HG03460 (cell line): Measurements from ENCODE around the gene GORASP1.
"Not testable (repeated sequence)": the region's sequence is repeated elsewhere in the genome, so short reads cannot be mapped to it uniquely, and the experiment has no call there.

ENCODE experiments used
- ATAC-seq: cut with Tn5 transposase; IDR thresholded peaks from one replicate; pipeline ENCODE4 v1.9.1; 2021; ENCODE audit not compliant: unreplicated experiment

Gene GORASP1

DNA sequence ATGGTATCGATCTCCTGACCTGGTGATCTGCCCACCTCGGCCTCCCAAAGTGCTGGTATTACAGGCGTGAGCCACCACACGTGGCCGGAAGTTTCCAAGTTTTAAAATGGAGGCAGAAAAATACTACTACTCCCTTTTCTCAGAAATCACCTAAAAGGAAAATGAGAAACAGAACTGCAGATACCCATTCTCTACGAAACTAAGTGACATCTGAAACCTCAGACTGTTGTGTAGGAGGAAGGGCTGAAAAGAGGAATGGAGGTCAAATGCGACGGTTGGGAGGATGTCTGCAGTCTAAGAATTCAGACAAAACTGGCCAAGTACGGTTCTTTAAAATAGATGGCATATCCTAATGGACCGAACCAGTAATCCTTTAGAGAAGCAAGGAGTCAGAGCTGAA lies 31.5 kb downstream of the GORASP1 start:
- no peak for ATAC-seq

DNA sequence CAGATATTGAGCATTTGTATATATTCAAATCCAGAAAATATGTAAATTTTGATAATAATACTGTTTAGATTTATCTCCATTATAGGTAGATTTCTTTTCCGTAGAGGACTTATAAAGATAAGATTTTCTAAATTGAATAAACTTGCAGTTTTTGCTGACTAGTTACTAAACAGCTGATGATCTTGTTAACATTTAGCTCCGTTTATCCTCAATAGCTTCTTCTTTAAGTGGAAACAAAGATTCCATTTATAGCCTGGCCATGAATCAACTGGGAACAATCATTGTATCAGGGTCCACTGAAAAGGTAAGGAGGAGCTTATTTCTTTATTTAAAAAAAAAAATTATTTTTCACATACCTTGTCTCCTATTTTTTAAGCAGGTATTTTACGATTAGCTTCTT lies 38.9 kb downstream of the GORASP1 start:
- no peak for ATAC-seq

DNA sequence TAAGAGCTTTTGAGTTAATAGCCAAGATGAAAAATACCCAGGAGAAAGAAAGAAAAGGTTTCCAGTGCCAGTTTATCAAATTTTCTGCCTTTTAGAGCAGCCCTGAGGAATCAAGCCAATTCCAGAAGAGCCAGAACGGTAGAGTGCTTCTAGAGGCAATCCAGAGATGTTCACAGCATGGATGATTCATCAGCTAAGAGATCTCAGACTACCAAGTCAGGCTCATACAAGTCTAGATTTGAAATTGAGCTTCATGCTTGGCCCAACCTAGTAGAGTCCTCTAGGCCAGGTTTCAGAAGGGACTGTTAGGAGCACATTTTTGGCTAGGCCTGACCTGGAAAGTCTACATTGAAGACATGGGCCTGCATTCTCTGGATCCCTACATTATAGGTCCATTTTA lies 40.1 kb downstream of the GORASP1 start:
- ATAC-seq: no peak

DNA sequence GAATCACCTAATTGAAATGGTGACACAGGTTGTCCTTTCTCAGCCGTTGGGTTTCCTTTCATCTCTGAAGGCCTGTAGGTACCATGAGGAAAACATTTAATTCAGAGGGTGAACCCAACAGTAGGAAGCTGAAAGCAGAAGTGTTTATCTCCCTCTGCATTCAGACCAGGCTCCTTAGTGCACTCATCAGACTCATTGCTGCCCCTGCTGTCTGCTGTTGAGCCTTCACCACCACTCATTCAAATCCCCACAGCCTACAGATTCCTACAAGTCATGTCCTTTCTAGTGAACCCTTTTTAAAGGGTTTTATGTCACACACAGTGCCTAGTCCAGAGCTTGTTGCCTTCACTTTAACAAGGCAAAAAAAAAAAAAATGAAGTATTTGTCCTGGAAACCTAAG lies 42.2 kb downstream of the GORASP1 start:
- ATAC-seq: peak; percentile 97

DNA sequence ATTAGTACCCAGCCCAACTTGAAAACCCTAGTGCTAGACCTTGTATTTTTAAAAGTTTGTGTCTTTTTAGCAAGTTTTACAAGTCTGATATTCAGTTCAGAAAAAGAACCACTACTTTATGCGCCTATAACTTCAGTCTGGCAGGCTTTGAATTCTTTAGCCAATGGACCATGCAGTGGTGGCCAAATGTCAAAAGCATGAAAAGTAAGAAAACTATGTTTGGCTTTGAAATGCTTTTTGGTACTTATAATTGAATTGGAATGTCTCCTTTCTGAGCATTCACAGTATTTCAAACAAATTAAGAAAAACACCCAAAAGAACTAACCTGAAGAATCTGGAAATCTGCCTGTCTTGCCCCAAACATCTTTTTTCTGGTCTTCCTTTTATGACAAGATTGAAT lies 42.8 kb downstream of the GORASP1 start:
- no peak for ATAC-seq

DNA sequence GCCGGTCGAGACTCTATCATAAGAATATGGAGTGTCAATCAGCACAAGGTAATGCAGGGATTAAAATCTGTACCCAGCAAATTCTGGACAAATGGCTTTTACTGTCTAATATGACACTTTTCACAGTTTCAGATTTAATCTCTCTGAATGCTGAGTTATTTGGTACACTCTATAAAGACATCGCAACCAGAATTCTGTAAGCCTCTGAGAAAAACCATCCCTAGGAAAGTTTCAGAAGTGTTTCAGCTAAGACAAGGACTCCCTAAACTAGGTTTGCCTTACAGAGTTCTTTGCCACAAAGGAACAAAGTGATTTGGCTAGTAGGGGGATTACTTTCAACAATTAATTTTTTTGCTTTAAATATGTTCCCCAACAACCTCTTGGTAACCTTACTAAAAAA lies 44.3 kb downstream of the GORASP1 start:
- no peak for ATAC-seq

DNA sequence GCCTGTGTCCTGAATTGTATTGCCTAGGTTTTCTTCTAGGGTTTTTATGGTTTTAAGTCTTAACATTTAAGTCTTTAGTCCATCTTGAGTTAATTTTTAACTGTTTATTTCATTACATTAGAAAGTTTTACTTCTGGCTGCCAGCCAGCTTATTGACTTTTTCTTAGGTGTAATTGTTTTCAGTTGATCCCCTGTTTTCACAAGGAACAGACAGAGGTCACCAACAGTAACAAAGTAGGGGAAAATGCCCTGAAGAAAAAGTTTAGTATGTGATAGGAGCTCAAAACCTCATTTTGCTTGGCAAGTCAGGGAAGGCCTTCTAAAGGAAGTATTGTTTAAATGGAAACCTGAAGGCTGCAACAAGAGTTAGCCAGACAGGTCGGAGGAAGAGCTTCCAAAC lies 45.2 kb downstream of the GORASP1 start:
- no peak for ATAC-seq

DNA sequence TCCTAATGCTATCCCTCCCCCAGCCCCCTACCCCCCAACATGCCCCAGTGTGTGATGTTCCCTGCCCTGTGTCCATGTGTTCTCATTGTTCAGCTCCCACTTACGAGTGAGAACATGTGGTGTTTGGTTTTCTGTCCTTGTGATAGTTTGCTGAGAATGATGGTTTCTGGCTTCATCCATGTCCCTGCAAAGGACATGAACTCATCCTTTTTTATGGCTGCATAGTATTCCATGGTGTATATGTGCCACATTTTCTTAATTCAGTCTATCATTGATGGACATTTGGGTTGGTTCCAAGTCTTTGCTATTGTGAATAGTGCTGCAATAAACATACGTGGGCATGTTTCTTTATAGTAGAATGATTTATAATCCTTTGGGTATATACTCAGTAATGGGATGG lies 46.2 kb downstream of the GORASP1 start:
- not testable (repeated sequence) for ATAC-seq

DNA sequence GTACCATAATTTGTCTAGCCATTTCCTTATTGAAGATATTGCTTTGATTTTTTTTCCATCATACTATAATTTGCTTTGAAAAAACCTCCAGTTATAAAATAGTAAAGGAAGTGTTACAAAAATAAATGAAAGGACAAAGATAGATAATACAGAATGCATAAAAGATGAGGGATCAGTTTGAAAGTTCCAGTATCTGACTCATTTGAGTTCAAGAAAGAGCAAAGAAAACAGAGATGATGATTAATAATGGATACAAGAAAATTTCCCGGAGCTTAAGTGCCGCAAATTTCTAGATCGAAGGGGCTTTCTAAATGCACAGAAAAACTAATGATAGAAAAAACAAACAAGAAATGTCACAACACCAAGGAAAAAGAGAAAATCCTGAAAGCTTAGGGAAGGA lies 51.3 kb downstream of the GORASP1 start:
- ATAC-seq: no peak

DNA sequence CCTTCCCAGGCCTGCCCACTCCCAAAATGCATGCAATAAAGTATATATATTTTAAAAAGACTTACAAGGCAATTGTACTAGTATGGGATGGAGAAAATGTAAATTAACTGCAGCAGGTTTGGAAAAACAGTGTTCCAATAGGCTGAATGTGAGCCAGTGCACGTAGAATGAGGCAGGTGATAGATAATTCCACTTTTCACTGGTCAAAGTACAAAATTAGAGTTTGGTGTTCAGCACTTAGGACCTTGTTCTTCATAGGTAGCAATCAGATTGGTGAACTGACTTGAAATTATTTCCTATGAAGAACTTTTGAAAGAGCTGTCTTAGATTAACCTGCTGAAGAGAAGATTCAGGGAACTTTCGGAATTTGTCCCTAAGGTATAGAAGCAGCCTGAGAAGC lies 53.7 kb downstream of the GORASP1 start:
- ATAC-seq: no peak

DNA sequence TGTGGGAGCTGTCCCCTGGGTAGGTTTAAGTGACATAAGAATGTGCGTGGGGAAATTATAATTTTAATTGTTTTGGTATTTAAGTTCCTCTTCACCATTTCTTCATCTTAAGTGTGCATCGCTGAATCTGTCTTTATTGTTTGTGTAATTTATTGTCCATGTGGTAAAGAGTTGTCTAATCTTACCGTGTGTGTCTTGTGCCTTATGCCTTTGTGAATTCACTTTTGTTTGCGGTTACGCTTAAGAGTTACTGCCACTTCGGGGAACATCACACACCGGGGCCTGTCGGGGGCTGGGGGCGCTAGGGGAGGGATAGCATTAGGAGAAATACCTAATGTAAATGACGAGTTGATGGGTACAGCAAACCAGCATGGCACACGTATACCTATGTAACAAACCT lies 54.8 kb downstream of the GORASP1 start:
- no peak for ATAC-seq

DNA sequence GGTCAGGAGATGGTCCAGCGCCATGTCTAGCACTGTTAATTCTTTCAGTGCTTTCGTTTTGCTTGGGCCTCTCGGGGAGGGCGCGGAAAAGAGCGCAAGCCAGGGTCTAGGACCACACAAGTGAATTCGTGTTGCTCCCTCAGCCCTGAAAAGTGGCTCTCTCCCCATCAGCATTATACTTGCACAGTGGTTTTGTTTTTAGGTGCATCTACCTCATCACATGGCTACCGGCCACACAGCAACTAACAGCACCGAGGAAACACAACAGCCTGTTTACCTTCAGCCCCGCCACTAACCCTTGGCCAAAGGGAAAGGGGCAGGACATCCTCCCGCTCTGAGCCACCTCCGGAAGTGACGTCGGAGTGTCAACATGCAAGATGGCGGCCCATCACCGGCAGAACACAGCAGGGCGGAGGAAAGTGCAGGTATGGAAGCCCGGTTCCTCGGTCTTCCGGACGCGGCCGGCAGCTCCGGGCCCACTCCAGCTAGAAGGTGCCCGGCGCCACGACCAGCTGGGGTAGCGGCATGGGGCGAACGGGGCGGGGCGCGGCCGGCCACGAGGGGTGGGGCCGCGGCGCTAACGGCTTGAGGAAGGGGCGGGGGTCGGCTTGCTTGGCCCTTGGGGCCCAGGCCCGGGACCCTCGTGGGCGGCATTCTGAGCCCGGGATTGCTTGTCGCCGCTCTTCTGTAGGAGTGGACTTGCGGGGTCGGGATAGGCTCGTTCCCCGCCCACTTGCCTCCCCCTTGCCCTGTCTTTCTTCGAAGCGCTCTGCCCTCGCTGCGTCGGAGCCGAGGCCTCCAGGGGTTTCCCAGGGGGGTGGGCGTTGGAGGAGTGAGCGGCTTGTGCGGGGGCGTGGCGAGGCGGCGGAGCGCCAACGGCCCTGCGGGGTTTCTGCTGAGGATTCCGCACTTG lies 55.5 kb downstream of the GORASP1 start, which contains the start of the genes SCN11A and WDR48:
Gene SCN11A (minus strand): TSS at position 296 of the 913 bp plus-strand sequence. CDS start 101,582 bp downstream, outside the sequence.
Gene WDR48 (plus strand): TSS at position 368 of the 913 bp plus-strand sequence. CDS start 10 bp downstream, at position 378.
- ATAC-seq: peak; percentile 98

DNA sequence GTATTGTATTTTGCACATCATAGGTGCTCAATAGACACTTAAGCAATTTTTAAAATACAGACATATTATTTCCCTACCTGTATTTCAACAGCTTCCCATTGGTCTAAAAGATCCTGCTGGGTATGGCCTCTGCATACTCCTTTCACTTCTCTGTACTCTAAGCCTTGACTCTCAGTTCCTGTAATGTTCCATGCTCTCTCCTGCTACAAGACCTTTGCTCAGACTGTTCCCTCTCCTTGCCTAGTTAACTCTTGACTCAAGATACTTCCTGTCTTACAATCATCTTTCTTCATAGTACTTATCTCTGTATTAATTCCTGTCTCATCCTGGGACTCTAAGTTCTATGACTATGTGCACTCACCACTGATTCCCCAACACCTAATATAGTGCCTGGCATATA lies 57.4 kb downstream of the GORASP1 start:
- no peak for ATAC-seq
